H1 (cell line): ENCODE measurements around the gene DEPDC1. TPM values are rescaled to one million over a fixed set of nuclear protein-coding genes. Genes with fewer than 3 reads are reported as not detected.

Experiments used
- CEBPB ChIP-seq: IDR thresholded peaks from 2 replicates; pipeline ENCODE4 v1.6.1; 2012; ENCODE audit warnings: low read depth, low read length
- CHD1 ChIP-seq: IDR thresholded peaks from 2 replicates; pipeline ENCODE4 v1.6.1; 2012; ENCODE audit warnings: low read depth, low read length, improper control_type of control experiment
- HDAC6 ChIP-seq: IDR thresholded peaks from one replicate; pipeline ENCODE4 v1.7.1; 2012; ENCODE audit warnings: low read depth, mild to moderate bottlenecking, inconsistent platforms, low read length, moderate library complexity
- SRF ChIP-seq: IDR thresholded peaks from 2 replicates; pipeline ENCODE4 v1.6.1; 2011; ENCODE audit warnings: mild to moderate bottlenecking, low read depth, low read length, moderate library complexity
- SUZ12 ChIP-seq: fragments of 200-600 bp; sonication (generic); IDR thresholded peaks from 2 replicates; pipeline ENCODE4 v1.6.1; 2012; ENCODE audit warnings: mild to moderate bottlenecking, inconsistent platforms, low read length, moderate library complexity, mixed read lengths
- polyA plus RNA-seq, 7 experiments: library from polyadenylated mRNA; depleted of rRNA in 3 of 7; stranded (reverse) in 5 of 7; unstranded in 2 of 7; fragments of >200 nt in 5 of 7; fragments of 200-250 nt in 2 of 7; gene quantifications; 1 replicate in 5 of 7; 2 replicates in 1 of 7; 4 replicates in 1 of 7; pipeline versions ENCODE4 v1.2.1 to v1.2.3, GENCODE V29; 2011 to 2013; ENCODE audit warnings: missing spikeins in 2 of 7, mixed read lengths in 2 of 7
- total RNA-seq: library from RNA; stranded (reverse); fragmentation: NEBNext Ultra II Directional; extraction: Animal tissue kit (Norgen Biotek cat#: 25700); gene quantifications from 2 replicates; pipeline ENCODE4 v1.2.1, GENCODE V29; 2021
- TF ChIP-seq, protein P1 (sequence below): IDR thresholded peaks from 2 replicates; pipeline ENCODE4 v1.6.1; 2012; ENCODE audit warnings: inconsistent platforms

DEPDC1 gene
- total and polyA plus RNA-seq, 2 of the 8 experiments (the other 6 are each of a cell fraction or from before 2014, with no cell fraction given): 5.5 to 46.5 TPM

DNA sequence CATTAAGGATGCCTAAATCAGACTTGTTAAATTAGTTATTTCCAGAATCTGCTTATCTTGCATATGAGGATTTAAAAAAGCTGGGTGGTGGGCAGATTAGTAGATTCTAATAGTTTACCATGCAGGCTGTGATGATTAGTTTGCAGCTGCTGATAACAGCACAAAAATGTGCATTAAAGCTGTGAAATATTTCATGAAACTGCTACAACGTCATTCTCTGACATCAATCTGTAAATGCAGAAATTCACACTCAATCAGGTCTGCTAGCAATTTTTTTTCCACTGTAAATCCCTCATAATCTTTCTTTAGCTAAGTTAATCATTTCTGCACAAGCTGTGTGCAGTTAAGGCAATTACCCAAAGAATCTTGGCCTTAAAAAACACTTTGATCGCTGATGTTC, 37.8 kb downstream of the DEPDC1 start (continued):
- no peak for TF ChIP-seq HDAC6
- no peak for TF ChIP-seq CEBPB
- TF ChIP-seq, protein P1, sequence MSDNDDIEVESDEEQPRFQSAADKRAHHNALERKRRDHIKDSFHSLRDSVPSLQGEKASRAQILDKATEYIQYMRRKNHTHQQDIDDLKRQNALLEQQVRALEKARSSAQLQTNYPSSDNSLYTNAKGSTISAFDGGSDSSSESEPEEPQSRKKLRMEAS: no peak
- no peak for TF ChIP-seq SRF
- TF ChIP-seq CHD1: no peak
- TF ChIP-seq SUZ12: no peak
